B cell (primary cell): ENCODE results near the gene TLE3. TPM values are rescaled to one million over a fixed set of nuclear protein-coding genes. Genes with fewer than 3 reads are reported as not detected.
A peak's percentile ranks its signal among the peaks of the same experiment; 100 is the strongest.

Experiments
- ATAC-seq: fragments of 200-7000 bp; cut with Tn5 transposase; one replicate; pipeline ENCODE4 v1.10.0; 2021; ENCODE audit warnings: low read depth, mild to moderate bottlenecking, moderate number of reproducible peaks, moderate library complexity
- CTCF ChIA-PET: fragments of 350-600 bp; sonication (Branson Sonifier 250); formaldehyde crosslinking; loops from one replicate; lab custom pipeline; 2021; ENCODE audit warnings: antibody characterized with exemption, inconsistent platforms; lab: Charles Lee
- POLR2A ChIA-PET: fragments of 350-600 bp; sonication (Branson Sonifier 250); formaldehyde crosslinking; loops from one replicate; lab custom pipeline; 2021; ENCODE audit warnings: antibody characterized with exemption; lab: Charles Lee
- DNase-seq: peaks from one replicate; pipeline ENCODE4 v3.0.0; 2013
- H2AFZ ChIP-seq: 2 replicates; pipeline ENCODE4 v1.6.1; 2012; ENCODE audit warnings: mild to moderate bottlenecking, low read depth, low read length; ENCODE audit not compliant: insufficient read depth, poor library complexity, severe bottlenecking
- H3K27ac ChIP-seq, 2 donors: 1 replicate in 1 of 2; 2 replicates in 1 of 2; pipeline ENCODE4 v1.5.1; 2012 to 2013; ENCODE audit warnings: low read length in 2 of 2, mild to moderate bottlenecking in 2 of 2, moderate library complexity in 1 of 2
- H3K27me3 ChIP-seq, 4 experiments: fragments of 200-600 bp in 1 of 4; sonication (generic) in 1 of 4; replicated peaks in 1 of 4; 1 replicate in 2 of 4; 2 replicates in 2 of 4; pipeline versions ENCODE4 v1.6.1 to v1.7.0; 2013 to 2016; ENCODE audit warnings: low read length in 3 of 4, mild to moderate bottlenecking in 2 of 4, mixed read lengths in 1 of 4, moderate library complexity in 1 of 4; ENCODE audit not compliant: insufficient read depth in 4 of 4, control insufficient read depth in 3 of 4; ENCODE audit errors: control extremely low read depth in 1 of 4
- H3K36me3 ChIP-seq, 2 experiments: replicated peaks in 1 of 2; 1 replicate in 1 of 2; 2 replicates in 1 of 2; pipeline versions ENCODE4 v1.6.1 to v1.7.1; 2013; ENCODE audit warnings: low read length in 1 of 2; ENCODE audit not compliant: insufficient read depth in 2 of 2, control insufficient read depth in 1 of 2; ENCODE audit errors: control extremely low read depth in 1 of 2, extremely low read depth in 1 of 2
- H3K4me1 ChIP-seq, 2 donors: fragments of 200-600 bp in 1 of 2; sonication (generic) in 1 of 2; 1 replicate in 1 of 2; 2 replicates in 1 of 2; pipeline versions ENCODE4 v1.5.1 to v1.6.1; 2013 to 2017; ENCODE audit warnings: low read length in 2 of 2; ENCODE audit not compliant: control insufficient read depth in 2 of 2, insufficient read depth in 2 of 2
- H3K4me2 ChIP-seq: replicated peaks from 2 replicates; pipeline ENCODE3; 2012; ENCODE audit warnings: mild to moderate bottlenecking, low read depth, low read length; ENCODE audit not compliant: poor library complexity, severe bottlenecking
- H3K4me3 ChIP-seq, 5 experiments: fragments of 200-600 bp in 1 of 5; sonication (generic) in 1 of 5; 1 replicate in 3 of 5; 2 replicates in 2 of 5; pipeline versions ENCODE4 v1.5.1 to v1.7.0; 2011 to 2016; ENCODE audit warnings: low read length in 4 of 5, mild to moderate bottlenecking in 4 of 5, low read depth in 2 of 5, control low read depth in 1 of 5, moderate library complexity in 1 of 5; ENCODE audit not compliant: insufficient read depth in 1 of 5; ENCODE audit errors: control extremely low read depth in 1 of 5, extremely low read depth in 1 of 5
- H3K79me2 ChIP-seq: fragments of 200-600 bp; sonication (generic); one replicate; pipeline ENCODE4 v1.6.0; 2016; ENCODE audit warnings: low read length; ENCODE audit not compliant: control insufficient read depth, insufficient read depth
- H3K9ac ChIP-seq: fragments of 200-600 bp; sonication (generic); 2 replicates; pipeline ENCODE4 v1.6.1; 2017; ENCODE audit warnings: mild to moderate bottlenecking, low read length, moderate library complexity
- H3K9me3 ChIP-seq, 3 donors: one replicate each; pipeline versions ENCODE4 v1.6.1 to v1.7.1; 2013; ENCODE audit warnings: low read length in 2 of 3; ENCODE audit not compliant: control insufficient read depth in 2 of 3, insufficient read depth in 1 of 3; ENCODE audit errors: control extremely low read depth in 1 of 3
- H4K20me1 ChIP-seq: 2 replicates; pipeline ENCODE4 v1.6.0; 2012; ENCODE audit warnings: mild to moderate bottlenecking, low read length; ENCODE audit not compliant: insufficient read depth, control insufficient read depth, poor library complexity, severe bottlenecking
- H3K27ac Mint-ChIP-seq: one replicate; pipeline ENCODE4 v1.8.0; 2021; ENCODE audit warnings: mixed read lengths
- H3K27me3 Mint-ChIP-seq: one replicate; pipeline ENCODE4 v1.8.0; 2021; ENCODE audit warnings: mixed read lengths
- H3K4me1 Mint-ChIP-seq: one replicate; pipeline ENCODE4 v1.8.0; 2021; ENCODE audit warnings: mixed read lengths
- H3K4me3 Mint-ChIP-seq: one replicate; pipeline ENCODE4 v1.8.0; 2021; ENCODE audit warnings: mixed read lengths
- H3K9me3 Mint-ChIP-seq: one replicate; pipeline ENCODE4 v1.8.0; 2022; ENCODE audit warnings: mixed read lengths; ENCODE audit not compliant: insufficient read depth
- CTCF ChIP-seq: fragments of 200-600 bp; IDR thresholded peaks from one replicate; pipeline ENCODE4 v1.8.0; 2022; ENCODE audit warnings: antibody characterized with exemption, mild to moderate bottlenecking
- EZH2 ChIP-seq: IDR thresholded peaks from 2 replicates; pipeline ENCODE4 v1.6.1; 2012; ENCODE audit warnings: borderline replicate concordance, low read depth, mild to moderate bottlenecking, moderate library complexity, low read length; ENCODE audit not compliant: insufficient read depth, poor library complexity, severe bottlenecking
- WGBS: methylation state at CpG from one replicate; pipeline ENCODE4 v1.1.5; 2013; ENCODE audit warnings: missing lambda C conversion rate; ENCODE audit not compliant: insufficient coverage; 5-methylcytosine and 5-hydroxymethylcytosine counted together
- intact Hi-C: fragments of 100-400 bp; cut with micrococcal nuclease; formaldehyde crosslinking; loops from one replicate; pipeline ENCODE4 v1.10.0; 2022
- polyA plus RNA-seq: library from polyadenylated mRNA; depleted of rRNA; stranded (reverse); fragments of >200 nt; gene quantifications from 2 replicates; pipeline ENCODE4 v1.2.3, GENCODE V29; 2012
- total RNA-seq, 2 donors: library from RNA; stranded (reverse); fragments of 120-200 nt in 1 of 2; gene quantifications; 1 replicate in 1 of 2; 2 replicates in 1 of 2; pipeline versions ENCODE4 v1.2.3 to v1.2.4, GENCODE V29; 2013 to 2022

Gene TLE3
- total and polyA plus RNA-seq, 2 donors (not counting 1 experiment from before 2014, with no cell fraction given) = 187 to 278 TPM

DNA sequence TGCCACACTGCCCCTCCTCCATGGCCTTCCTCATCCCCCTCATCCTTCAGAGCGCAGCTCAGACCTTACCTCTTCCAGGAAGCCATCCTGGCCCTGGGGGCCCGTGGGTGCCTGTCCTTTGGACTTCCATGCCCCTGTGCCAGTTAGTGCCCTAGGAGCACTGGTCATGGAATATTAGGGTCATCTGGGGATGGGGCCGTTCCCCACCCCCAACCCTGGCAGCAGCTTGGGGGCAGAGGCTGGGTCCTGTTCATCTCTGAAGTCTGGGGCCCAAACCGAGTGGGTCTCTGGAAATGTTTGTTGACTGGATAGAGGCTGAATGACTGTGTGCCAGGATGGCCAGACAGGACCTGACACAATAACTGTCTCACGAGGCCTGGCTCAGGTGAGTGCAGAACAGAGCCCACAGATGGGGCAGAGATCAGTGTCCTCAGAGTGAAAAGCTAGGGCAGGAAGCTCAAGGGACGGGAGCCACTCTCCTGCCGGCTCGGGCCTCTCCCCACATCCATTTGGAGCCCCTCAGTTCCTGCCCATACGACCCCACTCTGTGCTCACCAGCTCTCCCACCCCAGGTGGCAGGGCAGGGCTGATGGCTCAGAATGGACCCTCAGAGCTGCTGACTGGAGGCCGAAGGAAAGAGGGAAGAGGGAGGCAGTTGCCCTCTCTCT is 62.5 kb downstream of the TLE3 start:
- ChIA-PET CTCF (interaction anchor here (0.7 to 2.5 kb wide), 13 partner anchors 10 to 453 kb away, joined by 3 to 16 read pairs (median 4); partner anchors contain the start of gene TLE3), POLR2A (interaction anchor here (0.8 to 2.5 kb wide), 9 partner anchors 12 to 155 kb away, joined by 3 to 15 read pairs (median 4); partner anchors contain the start of gene TLE3)
- H3K36me3 ChIP-seq = no peaks in the 10 kb centered on the region
- Mint-ChIP-seq H3K4me3 (peak overlapping the region; percentile 79), H3K4me1 (peaks cover 52% of the 10 kb centered on the region), H3K9me3 (no peaks in the 10 kb centered on the region), H3K27me3 (no peaks in the 10 kb centered on the region), H3K27ac (peak overlapping the region; percentile 88)
- peak overlapping the region; percentile 61 for H3K4me2 ChIP-seq
- H4K20me1 ChIP-seq = no peaks in the 10 kb centered on the region
- intact Hi-C loops = loop anchor here (1.0 to 5.0 kb wide), 6 partner anchors 20 to 275 kb away; no protein-coding TSS in a partner anchor
- H3K4me1 ChIP-seq = peaks cover 39 to 47% of the 10 kb centered on the region in 2 donors
- H3K9me3 ChIP-seq = no peaks in the 10 kb centered on the region
- no peak for TF ChIP-seq EZH2
- TF ChIP-seq CTCF = no peak
- H3K79me2 ChIP-seq = no peaks in the 10 kb centered on the region
- DNase-seq = no peak
- H3K4me3 ChIP-seq = no peak overlapping the region
- H2AFZ ChIP-seq = peak overlapping the region; percentile 14
- no peak for ATAC-seq
- no peak overlapping the region for H3K9ac ChIP-seq
- peak overlapping the region; percentile 52 to 78 for H3K27ac ChIP-seq
- H3K27me3 ChIP-seq = peaks cover 0 to 4% (median 0%) of the 10 kb centered on the region in 4 experiments
- 82% methylated on average over 6 of the region's 10 CpGs for WGBS

- no peak overlapping the region for H3K4me2 ChIP-seq
- CTCF ChIA-PET = interaction anchor here (1.6 to 2.5 kb wide), 3 partner anchors 11 to 273 kb away, joined by 3 to 16 read pairs (median 5); no protein-coding TSS in a partner anchor
- no peak for DNase-seq
- Mint-ChIP-seq H3K27ac (peak overlapping the region; percentile 88), H3K27me3 (no peaks in the 10 kb centered on the region), H3K9me3 (no peaks in the 10 kb centered on the region), H3K4me3 (no peak overlapping the region), H3K4me1 (peaks cover 47% of the 10 kb centered on the region)
- H3K27me3 ChIP-seq = peaks cover 0 to 4% (median 0%) of the 10 kb centered on the region in 4 experiments
- 97% methylated on average over 7 of the region's 7 CpGs for WGBS
- no peaks in the 10 kb centered on the region for H3K79me2 ChIP-seq
- intact Hi-C loops = no loop called here
- ATAC-seq = no peak
- no peaks in the 10 kb centered on the region for H4K20me1 ChIP-seq
- POLR2A ChIA-PET = interaction anchor here (0.5 to 2.5 kb wide), 6 partner anchors 11 to 238 kb away, joined by 3 to 15 read pairs (median 4); no protein-coding TSS in a partner anchor
- H3K9ac ChIP-seq = no peak overlapping the region
- H3K9me3 ChIP-seq = no peaks in the 10 kb centered on the region
- H3K36me3 ChIP-seq = no peaks in the 10 kb centered on the region
- no peak overlapping the region for H2AFZ ChIP-seq
- no peak overlapping the region for H3K4me3 ChIP-seq
- H3K4me1 ChIP-seq = peaks cover 39 to 43% of the 10 kb centered on the region in 2 donors
- TF ChIP-seq CTCF (no peak), EZH2 (no peak)
- H3K27ac ChIP-seq = peak overlapping the region in 1 of 2 donors; percentile 78
These were observed 63.1 kb downstream of the TLE3 start for GRCh38 chr15:70034596-70034995.
